ENCODE data around the gene GDF7.

DNA sequence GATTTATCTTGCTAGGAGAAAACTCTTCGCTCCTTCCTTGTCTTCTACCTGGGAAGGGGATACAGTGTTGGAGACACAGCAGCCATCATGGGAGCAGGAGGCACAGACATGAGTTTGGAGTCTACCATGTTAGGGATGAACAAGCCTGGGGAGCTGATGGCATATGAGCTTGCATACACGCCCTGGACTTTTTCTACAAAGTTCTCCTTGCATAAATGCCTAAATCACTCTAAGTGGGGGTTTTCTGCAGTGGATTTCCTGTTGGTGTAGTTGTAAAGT, 12.5 kb upstream of the GDF7 start:
- TF ChIP-seq, protein P1, sequence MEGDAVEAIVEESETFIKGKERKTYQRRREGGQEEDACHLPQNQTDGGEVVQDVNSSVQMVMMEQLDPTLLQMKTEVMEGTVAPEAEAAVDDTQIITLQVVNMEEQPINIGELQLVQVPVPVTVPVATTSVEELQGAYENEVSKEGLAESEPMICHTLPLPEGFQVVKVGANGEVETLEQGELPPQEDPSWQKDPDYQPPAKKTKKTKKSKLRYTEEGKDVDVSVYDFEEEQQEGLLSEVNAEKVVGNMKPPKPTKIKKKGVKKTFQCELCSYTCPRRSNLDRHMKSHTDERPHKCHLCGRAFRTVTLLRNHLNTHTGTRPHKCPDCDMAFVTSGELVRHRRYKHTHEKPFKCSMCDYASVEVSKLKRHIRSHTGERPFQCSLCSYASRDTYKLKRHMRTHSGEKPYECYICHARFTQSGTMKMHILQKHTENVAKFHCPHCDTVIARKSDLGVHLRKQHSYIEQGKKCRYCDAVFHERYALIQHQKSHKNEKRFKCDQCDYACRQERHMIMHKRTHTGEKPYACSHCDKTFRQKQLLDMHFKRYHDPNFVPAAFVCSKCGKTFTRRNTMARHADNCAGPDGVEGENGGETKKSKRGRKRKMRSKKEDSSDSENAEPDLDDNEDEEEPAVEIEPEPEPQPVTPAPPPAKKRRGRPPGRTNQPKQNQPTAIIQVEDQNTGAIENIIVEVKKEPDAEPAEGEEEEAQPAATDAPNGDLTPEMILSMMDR (conservative IDR thresholded peaks at IDR 0.05; ENCODE audit: low read depth, low read length): no peak
- TF ChIP-seq POLR2A (IDR thresholded peaks at IDR 0.05; ENCODE audit: low read depth, low read length): no peak

All from IMR-90 (cell line).